Frontal cortex (tissue), 4 donors: Measurements from ENCODE around the gene ISCA1. TPM values are rescaled to one million over a fixed set of nuclear protein-coding genes. Genes with fewer than 3 reads are reported as not detected.
A peak's percentile ranks its signal among the peaks of the same experiment; 100 is the strongest.

Source experiments
- DNase-seq, 2 donors: peaks; one replicate each; pipeline ENCODE4 v3.0.0; 2012; ENCODE audit warnings: low spot score in 2 of 2
- FAIRE-seq: peaks from 2 replicates; lab custom pipeline; 2012; peaks lifted over from hg19 to GRCh38; lab: Jason Lieb, UNC
- total RNA-seq: library from RNA; depleted of rRNA; stranded (reverse); fragments of >200 nt; gene quantifications from one replicate; pipeline ENCODE4 v1.2.3, GENCODE V29; 2014
- donor health status: control.
- donor health status: control.
- donor health status: control.

ISCA1 gene
- total RNA-seq, 1 donor from 2014 or later = 92.5 TPM

GRCh38 chr9:86287013-86287412 lies 4.7 kb upstream of the ISCA1 start:
- DNase-seq (no peak), FAIRE-seq (no peak)

- DNase-seq = no peak
- no peak for FAIRE-seq
Observed at GRCh38 chr9:86286278-86286677, 3.9 kb upstream of the ISCA1 start.

- DNase-seq (no peak), FAIRE-seq (no peak)
Observed at GRCh38 chr9:86285261-86285660, 2.9 kb upstream of the ISCA1 start.

GRCh38 chr9:86282979-86283535 lies 719 bp upstream of the ISCA1 start:
- no peak for FAIRE-seq

GRCh38 chr9:86281593-86282076 lies 703 bp downstream of the ISCA1 start:
- DNase-seq (peak in 1 of 2 donors; percentile 21), FAIRE-seq (no peak)

More at GRCh38 chr9:86282979-86283535, 719 bp upstream of the ISCA1 start:
- DNase-seq = peak in 1 of 2 donors; percentile 41

- no peak for FAIRE-seq
- no peak for DNase-seq
Observed at GRCh38 chr9:86280580-86280979, 1.8 kb downstream of the ISCA1 start.

- DNase-seq (no peak), FAIRE-seq (no peak)
Observed at GRCh38 chr9:86279839-86280238, 2.5 kb downstream of the ISCA1 start.

GRCh38 chr9:86277072-86277471 lies 5.3 kb downstream of the ISCA1 start:
- DNase-seq = no peak
- FAIRE-seq = no peak

- no peak for DNase-seq
- FAIRE-seq = no peak
Observed at GRCh38 chr9:86275962-86276361, 6.4 kb downstream of the ISCA1 start.

- no peak for FAIRE-seq
- no peak for DNase-seq
Observed at GRCh38 chr9:86274821-86275643, 7.3 kb downstream of the ISCA1 start.

- FAIRE-seq (no peak), DNase-seq (no peak)
Observed at GRCh38 chr9:86272221-86272620, 10.1 kb downstream of the ISCA1 start.

- no peak for FAIRE-seq
- no peak for DNase-seq
Observed at GRCh38 chr9:86263876-86264275, 18.5 kb downstream of the ISCA1 start.

GRCh38 chr9:86262492-86262891 lies 19.8 kb downstream of the ISCA1 start:
- FAIRE-seq (no peak), DNase-seq (no peak)

- DNase-seq = no peak
- FAIRE-seq = no peak
Observed at GRCh38 chr9:86259557-86259956, 22.8 kb downstream of the ISCA1 start, which contains the start of gene C9orf153. C9orf153 (minus strand) TSS chr9:86259657; CDS start chr9:86229603, 30,054 bp downstream.

GRCh38 chr9:86257391-86257790 lies 24.9 kb downstream of the ISCA1 start:
- no peak for DNase-seq

GRCh38 chr9:86256653-86257052 lies 25.7 kb downstream of the ISCA1 start:
- DNase-seq (no peak), FAIRE-seq (no peak)

More at GRCh38 chr9:86257391-86257790, 24.9 kb downstream of the ISCA1 start:
- no peak for FAIRE-seq

- no peak for FAIRE-seq
Observed at GRCh38 chr9:86253577-86253976, 28.8 kb downstream of the ISCA1 start.

GRCh38 chr9:86252870-86253269 lies 29.5 kb downstream of the ISCA1 start:
- DNase-seq (no peak), FAIRE-seq (no peak)

More at GRCh38 chr9:86253577-86253976, 28.8 kb downstream of the ISCA1 start:
- DNase-seq = no peak

GRCh38 chr9:86250123-86250522 lies 32.2 kb downstream of the ISCA1 start:
- no peak for FAIRE-seq
- no peak for DNase-seq

- DNase-seq = no peak
- FAIRE-seq = no peak
Observed at GRCh38 chr9:86248746-86249145, 33.6 kb downstream of the ISCA1 start.

- DNase-seq (no peak), FAIRE-seq (no peak)
Observed at GRCh38 chr9:86246752-86247161, 35.6 kb downstream of the ISCA1 start.
